SH-SY5Y (cell line): ENCODE data around the gene GAK.

Experiments used
- GATA2 ChIP-seq: IDR thresholded peaks from 2 replicates; pipeline ENCODE4 v1.6.1; 2011; ENCODE audit warnings: mild to moderate bottlenecking, low read depth, low read length
- GATA3 ChIP-seq: IDR thresholded peaks from 2 replicates; pipeline ENCODE4 v1.6.1; 2011; ENCODE audit warnings: low read depth, mild to moderate bottlenecking, low read length, moderate library complexity

Gene GAK

DNA sequence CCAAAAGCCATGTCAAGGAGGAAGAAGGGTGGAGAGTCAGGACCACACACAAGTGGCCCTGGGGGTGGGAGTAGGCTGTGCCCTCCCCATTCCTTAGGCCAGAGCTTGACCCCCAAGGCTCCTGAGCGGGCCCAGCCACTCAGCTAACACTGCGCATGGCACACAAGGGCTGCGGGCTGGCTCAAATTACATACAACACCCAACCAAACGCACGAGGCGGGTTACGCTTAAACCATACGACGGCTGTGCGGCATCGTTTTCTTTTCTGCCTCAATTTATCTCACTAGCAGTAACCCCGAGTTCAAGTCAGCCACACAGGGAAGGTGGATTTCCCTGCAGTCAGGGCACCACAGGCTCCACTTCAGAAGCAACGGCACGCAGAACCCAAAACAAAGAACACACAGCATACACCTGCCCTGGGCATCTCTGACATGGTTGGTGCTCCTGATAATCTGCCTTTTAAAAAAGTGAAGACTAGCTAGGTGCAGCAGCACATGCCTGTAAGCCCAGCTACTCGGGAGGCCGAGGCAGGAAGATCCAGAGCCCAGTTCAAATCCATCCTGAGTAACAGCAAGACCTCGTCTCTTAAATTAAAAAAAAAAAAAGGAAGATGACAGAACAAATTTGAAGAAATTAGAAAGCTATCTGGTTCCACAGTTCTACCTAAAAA, 2.9 kb downstream of the GAK start:
- TF ChIP-seq GATA3 (no peak), GATA2 (no peak)

DNA sequence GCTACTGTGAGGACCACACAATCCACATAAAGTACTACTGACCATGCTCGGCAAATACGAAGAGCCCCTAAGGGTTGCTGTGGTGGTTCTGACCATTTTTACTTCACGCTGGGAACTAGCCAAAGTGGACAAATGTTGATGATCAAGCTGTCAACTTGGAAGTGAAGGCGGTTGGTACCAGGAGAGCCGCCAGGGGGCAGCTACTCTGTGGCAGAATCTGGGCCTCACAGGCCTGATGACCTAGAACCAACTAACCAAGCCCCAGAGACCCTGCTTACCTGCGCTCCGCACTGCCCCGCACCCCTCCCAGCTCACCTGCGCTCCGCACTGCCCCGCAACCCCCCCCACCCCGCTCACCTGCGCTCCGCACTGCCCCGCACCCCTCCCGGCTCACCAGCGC, 5.6 kb downstream of the GAK start:
- no peak for TF ChIP-seq GATA3
- TF ChIP-seq GATA2 = no peak

DNA sequence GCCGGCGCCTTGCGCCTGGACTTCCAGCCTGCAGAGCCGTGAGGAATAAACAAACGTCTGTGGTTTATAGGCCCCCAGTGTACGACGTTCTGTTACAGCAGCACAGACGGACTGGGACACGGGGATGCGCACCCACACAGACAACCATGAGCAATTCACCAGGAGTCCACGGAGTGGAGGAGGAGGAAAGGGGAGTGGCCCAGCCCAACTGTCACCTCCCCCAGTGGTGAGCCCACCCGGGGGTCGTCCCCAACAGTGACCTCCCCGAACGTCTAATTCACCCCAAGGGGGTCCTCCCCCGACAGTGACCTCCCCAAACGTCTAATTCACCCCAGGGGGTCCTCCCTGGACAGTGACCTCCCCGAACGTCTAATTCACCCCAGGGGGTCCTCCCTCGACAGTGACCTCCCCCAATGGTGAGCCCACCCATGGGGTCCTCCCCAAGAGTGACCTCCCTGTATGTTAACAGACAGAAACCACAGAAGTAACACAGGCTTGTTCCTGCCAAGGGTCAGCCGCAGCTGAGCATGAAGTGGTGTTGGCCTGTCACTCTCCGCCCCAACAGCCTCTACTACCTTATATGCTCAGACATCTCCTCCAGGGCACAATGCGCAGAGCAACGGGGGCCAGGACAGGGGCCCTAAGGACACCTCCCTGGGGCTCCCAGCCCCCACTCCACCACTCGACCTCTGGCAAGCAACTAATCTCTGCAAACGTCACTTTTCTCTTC, 6.2 kb downstream of the GAK start:
- TF ChIP-seq GATA2 (no peak), GATA3 (no peak)

GRCh38 chr4:925171-925570, 6.9 kb downstream of the GAK start:
- TF ChIP-seq GATA2 (no peak), GATA3 (no peak)

DNA sequence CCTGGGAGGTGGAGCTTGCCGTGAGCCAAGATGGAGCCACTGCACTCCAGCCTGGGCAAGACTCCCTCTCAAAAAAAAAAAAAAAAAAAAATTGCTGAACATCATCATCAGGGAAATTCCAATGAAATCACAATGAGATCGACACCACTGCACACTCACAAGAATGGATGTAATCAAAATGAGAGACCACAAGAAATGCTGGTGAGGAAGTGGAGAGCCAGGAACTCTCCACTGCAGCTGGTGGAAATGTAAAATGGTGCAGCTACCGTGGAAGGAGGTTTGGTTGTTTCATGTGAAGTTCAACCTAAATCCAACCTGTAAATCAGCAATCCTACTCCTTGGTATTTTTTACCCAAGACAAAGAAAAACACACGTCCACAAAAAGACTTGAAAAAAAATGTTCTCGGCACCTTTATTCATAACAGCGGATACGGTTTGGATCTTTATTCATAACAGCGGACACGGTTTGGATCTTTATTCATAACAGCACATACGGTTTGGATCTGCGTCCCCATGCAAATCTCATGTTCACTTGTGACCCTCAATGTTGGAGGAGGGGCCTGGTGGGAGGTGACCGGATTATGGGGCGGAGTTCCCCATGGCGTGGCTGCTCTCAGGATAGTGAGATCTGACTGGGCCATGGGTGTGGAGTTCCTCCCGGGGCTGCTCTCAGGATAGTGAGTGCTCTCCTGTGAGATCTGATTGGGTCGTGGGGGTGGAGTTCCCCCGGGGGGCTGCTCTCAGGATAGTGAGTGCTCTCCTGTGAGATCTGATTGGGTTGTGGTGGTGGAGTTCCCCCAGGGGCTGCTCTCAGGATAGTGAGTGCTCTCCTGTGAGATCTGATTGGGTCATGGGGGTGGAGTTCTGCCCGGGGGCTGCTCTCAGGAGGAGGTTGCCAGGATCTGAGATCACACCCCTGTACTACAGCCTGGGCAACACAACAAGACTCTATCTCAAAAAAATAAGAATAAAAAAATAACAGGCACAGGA, 7.7 kb downstream of the GAK start:
- TF ChIP-seq GATA2 (no peak), GATA3 (no peak)

DNA sequence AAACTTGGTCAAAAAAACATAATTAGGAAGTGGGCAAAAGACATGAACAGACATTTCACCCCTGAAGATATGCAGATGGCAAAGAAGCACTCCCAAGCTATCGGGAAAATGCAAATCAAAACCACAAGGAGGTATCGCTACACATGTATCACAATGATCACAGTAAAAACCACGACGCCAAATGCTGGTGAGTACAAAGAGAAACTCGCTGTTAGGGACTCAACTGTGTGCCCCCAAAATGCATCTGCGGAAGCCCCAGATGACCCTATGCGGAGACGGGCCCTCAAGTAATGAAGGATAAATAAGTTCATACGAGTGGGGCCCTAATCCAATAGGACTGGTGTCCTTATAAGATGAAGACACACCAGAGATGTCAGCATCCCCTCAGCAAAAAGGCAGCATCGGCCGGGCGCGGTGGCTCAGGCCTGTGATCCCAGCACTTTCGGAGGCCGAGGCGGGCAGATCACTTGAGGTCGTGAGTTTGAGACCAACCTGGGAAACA, 10.2 kb downstream of the GAK start:
- TF ChIP-seq GATA3 = no peak
- TF ChIP-seq GATA2 = no peak

DNA sequence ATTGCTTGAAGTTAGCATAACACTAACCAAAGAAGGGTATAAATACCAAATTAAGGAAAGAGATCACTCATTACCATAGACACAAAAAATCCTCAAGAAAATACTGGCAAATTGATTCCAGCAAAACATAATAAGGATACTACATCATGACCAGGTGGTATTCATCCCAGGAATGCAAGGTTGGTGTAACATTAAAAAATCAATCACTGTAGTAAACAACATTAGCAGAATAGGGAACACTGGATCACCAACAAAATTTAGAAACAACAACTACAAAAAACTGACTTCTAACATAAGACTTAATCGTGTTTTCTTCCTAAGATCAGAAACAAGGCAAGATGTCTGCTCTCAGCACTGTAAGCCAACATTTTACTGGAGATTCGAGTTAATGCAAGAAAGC, 14.1 kb downstream of the GAK start:
- TF ChIP-seq GATA3 (no peak), GATA2 (no peak)

DNA sequence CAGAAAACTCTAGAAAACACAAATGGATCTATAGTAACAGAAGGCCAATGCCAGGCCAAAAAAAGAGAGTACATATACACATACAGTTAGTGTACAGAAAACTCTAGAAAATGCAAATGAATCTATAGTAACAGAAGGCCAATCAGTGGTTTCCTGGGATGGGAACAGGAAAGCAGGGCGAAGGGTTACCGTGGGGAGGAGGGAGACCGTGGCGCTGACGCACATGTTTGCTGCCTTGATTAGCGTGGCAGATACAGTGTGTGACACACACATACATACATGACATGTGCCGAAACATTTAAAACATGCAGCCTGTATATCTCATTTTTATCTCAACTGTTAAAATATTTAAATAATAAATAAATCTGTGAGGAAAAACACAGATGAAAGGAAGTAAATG, 14.7 kb downstream of the GAK start:
- TF ChIP-seq GATA2 (no peak), GATA3 (no peak)

- TF ChIP-seq GATA2 = no peak
Observed at GRCh38 chr4:915595-915994, 16.5 kb downstream of the GAK start.

DNA sequence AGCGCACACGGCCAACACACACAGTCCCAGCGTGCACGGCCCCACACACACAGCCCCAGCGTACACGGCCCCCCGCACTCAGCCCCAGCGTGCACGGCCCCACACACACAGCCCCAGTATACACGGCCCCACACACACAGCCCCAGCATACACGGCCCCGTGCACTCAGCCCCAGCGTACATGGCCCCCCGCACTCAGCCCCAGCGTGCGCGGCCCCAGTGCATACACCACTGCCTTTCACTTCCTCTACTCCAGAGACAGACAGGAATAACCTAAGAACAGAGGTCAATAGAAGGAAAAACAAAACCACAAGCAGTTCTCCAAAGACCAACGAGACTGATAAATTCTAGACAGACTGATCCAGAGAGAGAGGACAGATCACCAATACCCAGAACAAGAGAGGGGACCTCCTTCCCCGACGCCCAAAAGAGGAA, 17.1 kb downstream of the GAK start:
- TF ChIP-seq GATA2 = no peak
- no peak for TF ChIP-seq GATA3

DNA sequence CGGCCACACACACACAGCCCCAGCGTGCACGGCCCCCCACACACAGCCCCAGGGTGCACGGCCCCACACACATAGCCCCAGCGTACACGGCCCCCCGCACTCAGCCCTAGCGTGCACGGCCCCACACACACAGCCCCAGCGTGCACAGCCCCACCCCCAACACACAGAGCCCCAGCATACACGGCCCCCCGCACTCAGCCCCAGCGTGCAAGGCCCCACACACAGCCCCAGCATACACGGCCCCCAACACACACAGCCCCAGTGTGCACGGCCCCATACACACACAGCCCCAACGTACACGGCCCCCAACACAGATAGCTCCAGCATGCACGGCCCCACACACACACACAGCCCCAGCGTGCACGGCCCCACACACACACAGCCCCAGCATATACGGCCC, 17.6 kb downstream of the GAK start:
- TF ChIP-seq GATA3 (no peak), GATA2 (no peak)

- TF ChIP-seq GATA2 (no peak), GATA3 (no peak)
Observed at GRCh38 chr4:913280-913618, 18.9 kb downstream of the GAK start.

DNA sequence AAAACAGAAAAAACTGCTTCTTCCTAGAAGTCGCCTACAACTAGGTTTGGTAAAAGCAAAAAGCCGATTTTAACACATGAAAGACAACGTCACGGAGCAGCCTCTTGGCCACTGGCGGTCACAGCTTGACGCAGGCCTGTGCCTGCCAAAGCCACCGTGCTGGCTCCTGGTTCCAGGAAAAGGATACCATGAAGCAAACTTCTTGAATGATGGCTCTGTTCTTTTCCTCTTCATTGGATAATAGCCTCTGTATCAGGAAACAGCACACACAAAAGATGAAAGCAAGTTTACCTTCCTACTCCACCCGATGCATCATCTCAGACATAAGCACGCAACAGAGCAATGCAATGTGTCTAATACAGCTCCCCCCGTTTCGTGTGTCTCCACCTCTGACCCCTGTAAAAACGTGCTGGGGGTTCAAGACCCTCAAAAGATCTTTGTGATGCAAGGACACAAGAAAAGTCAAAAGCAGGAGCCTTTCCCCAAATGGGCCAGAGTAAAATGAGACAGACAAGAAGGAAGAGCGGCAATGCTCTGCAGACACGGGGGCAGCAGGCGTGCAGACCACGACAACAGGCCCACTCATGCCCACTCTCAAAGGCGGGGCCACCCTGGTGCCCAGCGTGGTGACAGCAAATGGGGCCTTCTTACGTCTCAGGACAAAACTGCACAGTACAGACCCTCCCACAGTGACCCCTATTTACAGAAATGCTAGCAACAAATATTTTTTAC, 19.4 kb downstream of the GAK start:
- no peak for TF ChIP-seq GATA2
- no peak for TF ChIP-seq GATA3

GRCh38 chr4:911871-912490, 20.1 kb downstream of the GAK start:
- no peak for TF ChIP-seq GATA2
- no peak for TF ChIP-seq GATA3
